Measurements from ENCODE around the gene STAP1. TPM values are rescaled to one million over a fixed set of nuclear protein-coding genes. Genes with fewer than 3 reads are reported as not detected.

The STAP1 gene, protein sequence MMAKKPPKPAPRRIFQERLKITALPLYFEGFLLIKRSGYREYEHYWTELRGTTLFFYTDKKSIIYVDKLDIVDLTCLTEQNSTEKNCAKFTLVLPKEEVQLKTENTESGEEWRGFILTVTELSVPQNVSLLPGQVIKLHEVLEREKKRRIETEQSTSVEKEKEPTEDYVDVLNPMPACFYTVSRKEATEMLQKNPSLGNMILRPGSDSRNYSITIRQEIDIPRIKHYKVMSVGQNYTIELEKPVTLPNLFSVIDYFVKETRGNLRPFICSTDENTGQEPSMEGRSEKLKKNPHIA
- under 1 TPM in 2 of 4 donors, not detected in 2; 0.59 to 0.90 TPM for total RNA-seq

DNA sequence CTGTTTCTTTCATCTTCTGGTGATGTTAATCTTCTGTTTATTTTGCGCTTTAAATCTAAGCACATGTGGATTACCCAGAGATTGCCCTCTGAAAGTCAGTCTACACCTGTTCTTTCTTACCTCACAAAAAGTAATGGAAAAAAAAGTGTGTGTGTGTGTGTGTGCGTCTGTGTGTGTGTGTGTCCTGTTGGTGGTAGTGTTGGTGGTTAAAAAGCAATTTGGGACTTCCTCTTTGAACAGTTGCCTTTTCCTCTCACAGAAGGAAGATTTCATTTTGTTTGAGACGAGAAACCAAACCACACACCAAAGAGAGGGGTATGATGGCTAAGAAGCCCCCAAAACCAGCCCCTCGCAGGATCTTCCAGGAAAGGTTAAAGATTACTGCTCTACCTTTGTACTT is at the start of gene STAP1:
TSS of gene STAP1 (plus strand) at position 235 of the 400 bp plus-strand sequence. CDS start at position 318, 83 bp downstream.
- no peaks in the 10 kb centered on the region for H3K36me3 ChIP-seq
- no peaks in the 10 kb centered on the region for H3K27me3 ChIP-seq
- H3K27ac ChIP-seq = no peak within 1 kb of the TSS
- no peaks in the 10 kb centered on the region for H3K9me3 ChIP-seq
- intact Hi-C loops (cut with DNase I; ENCODE audit: low total_unique reads) = no loop called here
- H3K4me1 ChIP-seq = no peaks in the 10 kb centered on the region
- TF ChIP-seq, protein P1, sequence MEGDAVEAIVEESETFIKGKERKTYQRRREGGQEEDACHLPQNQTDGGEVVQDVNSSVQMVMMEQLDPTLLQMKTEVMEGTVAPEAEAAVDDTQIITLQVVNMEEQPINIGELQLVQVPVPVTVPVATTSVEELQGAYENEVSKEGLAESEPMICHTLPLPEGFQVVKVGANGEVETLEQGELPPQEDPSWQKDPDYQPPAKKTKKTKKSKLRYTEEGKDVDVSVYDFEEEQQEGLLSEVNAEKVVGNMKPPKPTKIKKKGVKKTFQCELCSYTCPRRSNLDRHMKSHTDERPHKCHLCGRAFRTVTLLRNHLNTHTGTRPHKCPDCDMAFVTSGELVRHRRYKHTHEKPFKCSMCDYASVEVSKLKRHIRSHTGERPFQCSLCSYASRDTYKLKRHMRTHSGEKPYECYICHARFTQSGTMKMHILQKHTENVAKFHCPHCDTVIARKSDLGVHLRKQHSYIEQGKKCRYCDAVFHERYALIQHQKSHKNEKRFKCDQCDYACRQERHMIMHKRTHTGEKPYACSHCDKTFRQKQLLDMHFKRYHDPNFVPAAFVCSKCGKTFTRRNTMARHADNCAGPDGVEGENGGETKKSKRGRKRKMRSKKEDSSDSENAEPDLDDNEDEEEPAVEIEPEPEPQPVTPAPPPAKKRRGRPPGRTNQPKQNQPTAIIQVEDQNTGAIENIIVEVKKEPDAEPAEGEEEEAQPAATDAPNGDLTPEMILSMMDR (IDR thresholded peaks at IDR 0.05) = no peak
- no peak for TF ChIP-seq POLR2A (IDR thresholded peaks at IDR 0.05)
- H3K4me3 ChIP-seq = no peak within 1 kb of the TSS
- DNase-seq = no peak

DNA sequence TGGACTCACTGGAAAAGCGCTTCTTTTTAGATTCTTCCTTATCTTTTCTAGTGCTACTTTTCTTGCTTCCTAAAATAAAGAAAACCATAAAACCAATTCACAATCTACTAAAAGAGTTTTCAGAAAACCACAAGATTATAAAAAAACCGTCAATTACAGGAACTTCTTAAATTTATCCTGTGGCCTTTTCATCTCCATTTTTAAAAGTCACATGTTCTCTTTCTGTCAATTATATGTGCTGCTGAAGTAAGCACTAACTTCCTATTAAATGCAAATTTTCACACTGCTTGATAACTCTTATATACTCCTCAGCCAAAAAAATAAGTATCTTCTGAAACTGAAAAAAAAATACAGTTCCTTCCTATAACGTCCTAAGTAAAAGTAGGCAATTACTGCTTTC is 46.0 kb upstream of the STAP1 start:
- intact Hi-C loops (cut with DNase I; ENCODE audit: low total_unique reads) = no loop called here
- Histone ChIP-seq H3K4me3 (no peak overlapping the region), H3K36me3 (no peaks in the 10 kb centered on the region), H3K9me3 (no peaks in the 10 kb centered on the region), H3K27ac (no peak overlapping the region), H3K4me1 (no peaks in the 10 kb centered on the region), H3K27me3 (no peaks in the 10 kb centered on the region)
- TF ChIP-seq POLR2A (IDR thresholded peaks at IDR 0.05) = no peak
- TF ChIP-seq, protein P1 (IDR thresholded peaks at IDR 0.05) = no peak
- DNase-seq = no peak

DNA sequence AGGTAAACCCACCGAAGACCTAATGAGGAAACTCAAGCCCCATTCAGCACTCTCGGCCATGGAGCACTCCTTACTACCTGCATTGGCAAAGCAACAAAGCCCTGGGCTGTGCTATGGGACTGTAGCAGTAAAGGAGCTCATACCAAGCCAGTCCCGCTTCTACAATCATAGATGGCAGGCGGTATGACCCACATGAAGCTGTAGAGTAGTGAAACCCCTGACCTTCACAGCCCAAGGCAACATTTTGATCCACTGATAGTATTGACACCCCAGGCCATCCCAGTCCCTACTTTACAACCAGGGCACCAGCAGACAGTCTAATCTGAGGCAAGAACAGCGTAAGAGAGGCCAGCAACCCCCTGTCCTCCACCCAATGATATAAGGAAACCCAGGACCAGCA is 38.4 kb upstream of the STAP1 start:
- Histone ChIP-seq H3K9me3 (no peaks in the 10 kb centered on the region), H3K4me1 (no peaks in the 10 kb centered on the region), H3K27me3 (no peaks in the 10 kb centered on the region), H3K36me3 (no peaks in the 10 kb centered on the region), H3K27ac (no peak overlapping the region), H3K4me3 (no peak overlapping the region)
- no peak for DNase-seq
- intact Hi-C loops (cut with DNase I; ENCODE audit: low total_unique reads) = no loop called here
- no peak for TF ChIP-seq POLR2A (IDR thresholded peaks at IDR 0.05)
- TF ChIP-seq, protein P1 (IDR thresholded peaks at IDR 0.05) = no peak

DNA sequence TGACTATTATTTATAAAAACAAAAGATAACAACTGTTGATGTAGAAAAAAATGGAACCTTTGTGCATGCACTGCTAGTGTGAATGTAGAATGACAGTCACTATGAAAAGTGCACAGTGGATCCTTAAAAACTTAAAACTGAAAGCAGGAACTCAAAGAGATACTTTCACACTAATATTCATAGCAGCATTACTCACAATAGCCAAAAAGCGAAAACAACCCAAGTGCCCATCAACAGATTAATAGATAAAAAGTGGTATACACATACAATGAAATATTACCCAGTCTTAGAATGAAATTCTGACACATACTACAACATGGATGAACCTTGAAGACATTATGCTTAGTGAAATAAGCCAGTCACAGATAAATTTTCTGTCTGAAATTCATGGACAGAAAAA is 37.0 kb upstream of the STAP1 start:
- no peak overlapping the region for H3K4me3 ChIP-seq
- no peaks in the 10 kb centered on the region for H3K9me3 ChIP-seq
- intact Hi-C loops (cut with DNase I; ENCODE audit: low total_unique reads) = no loop called here
- H3K36me3 ChIP-seq = no peaks in the 10 kb centered on the region
- DNase-seq = no peak
- no peak for TF ChIP-seq POLR2A (IDR thresholded peaks at IDR 0.05)
- TF ChIP-seq, protein P1 (IDR thresholded peaks at IDR 0.05) = no peak
- H3K4me1 ChIP-seq = no peaks in the 10 kb centered on the region
- no peak overlapping the region for H3K27ac ChIP-seq
- H3K27me3 ChIP-seq = no peaks in the 10 kb centered on the region

DNA sequence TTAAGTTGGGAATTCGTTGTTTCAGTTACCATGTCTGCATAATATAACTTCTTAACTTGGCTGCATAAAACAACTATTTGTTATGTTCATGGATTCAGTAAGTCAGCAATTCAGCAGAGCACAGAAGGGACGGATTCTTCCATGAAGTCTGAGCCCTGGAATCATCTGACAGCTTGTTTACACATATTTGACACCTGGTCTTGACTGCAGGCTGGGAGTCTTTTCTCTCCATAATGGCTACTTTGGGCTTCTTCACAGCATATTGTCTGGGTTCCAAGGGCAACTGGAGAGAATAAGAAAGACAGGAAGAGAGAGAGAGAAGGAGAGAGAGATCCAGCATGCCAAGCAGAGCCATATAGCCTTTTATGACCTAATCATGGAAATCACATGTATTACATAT is 36.3 kb upstream of the STAP1 start:
- Histone ChIP-seq H3K4me1 (no peaks in the 10 kb centered on the region), H3K27ac (no peak overlapping the region), H3K27me3 (no peaks in the 10 kb centered on the region), H3K4me3 (no peak overlapping the region), H3K9me3 (no peaks in the 10 kb centered on the region), H3K36me3 (no peaks in the 10 kb centered on the region)
- intact Hi-C loops (cut with DNase I; ENCODE audit: low total_unique reads) = no loop called here
- TF ChIP-seq, protein P1 (IDR thresholded peaks at IDR 0.05) = no peak
- no peak for TF ChIP-seq POLR2A (IDR thresholded peaks at IDR 0.05)
- DNase-seq = no peak
